KMS-11 (cell line): Measurements from ENCODE around the gene THAP8.

ENCODE experiments used
- H2AFZ ChIP-seq: fragments of 200-600 bp; sonication (generic); 2 replicates; pipeline ENCODE4 v1.6.1; 2016; ENCODE audit warnings: antibody characterized with exemption, mixed run types, low read depth
- H3K27ac ChIP-seq: fragments of 200-600 bp; sonication (generic); 2 replicates; pipeline ENCODE4 v1.6.1; 2016; ENCODE audit warnings: mild to moderate bottlenecking, mixed run types
- H3K27me3 ChIP-seq: fragments of 200-600 bp; sonication (generic); 2 replicates; pipeline ENCODE4 v1.6.1; 2017; ENCODE audit warnings: mild to moderate bottlenecking, low read depth, mixed run types, moderate library complexity; ENCODE audit not compliant: insufficient read depth
- H3K36me3 ChIP-seq: fragments of 200-600 bp; sonication (generic); 2 replicates; pipeline ENCODE4 v1.6.1; 2017; ENCODE audit warnings: mild to moderate bottlenecking, mixed run types; ENCODE audit not compliant: insufficient read depth
- H3K4me1 ChIP-seq: fragments of 200-600 bp; sonication (generic); 2 replicates; pipeline ENCODE4 v1.6.1; 2016; ENCODE audit warnings: mild to moderate bottlenecking, low read depth, mixed run types; ENCODE audit not compliant: poor library complexity, severe bottlenecking
- H3K4me2 ChIP-seq: fragments of 200-600 bp; sonication (generic); 2 replicates; pipeline ENCODE4 v1.7.0; 2016; ENCODE audit warnings: mild to moderate bottlenecking, mixed run types
- H3K4me3 ChIP-seq: fragments of 200-600 bp; sonication (generic); IDR thresholded peaks from 2 replicates; pipeline ENCODE4 v1.6.1; 2017; ENCODE audit warnings: low read depth, low read length, mixed read lengths; ENCODE audit not compliant: insufficient read depth
- H3K79me2 ChIP-seq: fragments of 200-600 bp; sonication (generic); 2 replicates; pipeline ENCODE4 v1.6.1; 2016; ENCODE audit warnings: low read depth, mixed run types; ENCODE audit not compliant: insufficient read depth
- H3K9ac ChIP-seq: fragments of 200-600 bp; sonication (generic); 2 replicates; pipeline ENCODE4 v1.6.1; 2016; ENCODE audit warnings: mild to moderate bottlenecking, mixed run types
- H4K20me1 ChIP-seq: fragments of 200-600 bp; sonication (generic); 2 replicates; pipeline ENCODE4 v1.6.1; 2016; ENCODE audit warnings: mild to moderate bottlenecking, mixed run types; ENCODE audit not compliant: insufficient read depth
- TF ChIP-seq, protein P1 (sequence below): fragments of 200-600 bp; sonication (generic); conservative IDR thresholded peaks from 2 replicates; pipeline ENCODE4 v1.6.1; 2017; ENCODE audit warnings: low read depth, mild to moderate bottlenecking, antibody characterized with exemption, low read length, moderate library complexity, mixed read lengths

The THAP8 gene

GRCh38 chr19:35996777-35997176, 57.3 kb downstream of the THAP8 start:
- H3K9ac ChIP-seq, result no peak overlapping the region
- H3K4me1 ChIP-seq, result peaks cover 8% of the 10 kb centered on the region
- no peaks in the 10 kb centered on the region for H4K20me1 ChIP-seq
- H3K4me2 ChIP-seq, result peak overlapping the region; percentile 85; the same call in 1 of the 2 replicates
- peaks cover 19% of the 10 kb centered on the region for H3K79me2 ChIP-seq
- no peak overlapping the region for H3K27ac ChIP-seq
- TF ChIP-seq, protein P1, sequence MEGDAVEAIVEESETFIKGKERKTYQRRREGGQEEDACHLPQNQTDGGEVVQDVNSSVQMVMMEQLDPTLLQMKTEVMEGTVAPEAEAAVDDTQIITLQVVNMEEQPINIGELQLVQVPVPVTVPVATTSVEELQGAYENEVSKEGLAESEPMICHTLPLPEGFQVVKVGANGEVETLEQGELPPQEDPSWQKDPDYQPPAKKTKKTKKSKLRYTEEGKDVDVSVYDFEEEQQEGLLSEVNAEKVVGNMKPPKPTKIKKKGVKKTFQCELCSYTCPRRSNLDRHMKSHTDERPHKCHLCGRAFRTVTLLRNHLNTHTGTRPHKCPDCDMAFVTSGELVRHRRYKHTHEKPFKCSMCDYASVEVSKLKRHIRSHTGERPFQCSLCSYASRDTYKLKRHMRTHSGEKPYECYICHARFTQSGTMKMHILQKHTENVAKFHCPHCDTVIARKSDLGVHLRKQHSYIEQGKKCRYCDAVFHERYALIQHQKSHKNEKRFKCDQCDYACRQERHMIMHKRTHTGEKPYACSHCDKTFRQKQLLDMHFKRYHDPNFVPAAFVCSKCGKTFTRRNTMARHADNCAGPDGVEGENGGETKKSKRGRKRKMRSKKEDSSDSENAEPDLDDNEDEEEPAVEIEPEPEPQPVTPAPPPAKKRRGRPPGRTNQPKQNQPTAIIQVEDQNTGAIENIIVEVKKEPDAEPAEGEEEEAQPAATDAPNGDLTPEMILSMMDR, result no peak
- H3K4me3 ChIP-seq, result no peak overlapping the region
- H3K36me3 ChIP-seq, result no peaks in the 10 kb centered on the region
- no peak overlapping the region for H2AFZ ChIP-seq
- H3K27me3 ChIP-seq, result no peaks in the 10 kb centered on the region

DNA sequence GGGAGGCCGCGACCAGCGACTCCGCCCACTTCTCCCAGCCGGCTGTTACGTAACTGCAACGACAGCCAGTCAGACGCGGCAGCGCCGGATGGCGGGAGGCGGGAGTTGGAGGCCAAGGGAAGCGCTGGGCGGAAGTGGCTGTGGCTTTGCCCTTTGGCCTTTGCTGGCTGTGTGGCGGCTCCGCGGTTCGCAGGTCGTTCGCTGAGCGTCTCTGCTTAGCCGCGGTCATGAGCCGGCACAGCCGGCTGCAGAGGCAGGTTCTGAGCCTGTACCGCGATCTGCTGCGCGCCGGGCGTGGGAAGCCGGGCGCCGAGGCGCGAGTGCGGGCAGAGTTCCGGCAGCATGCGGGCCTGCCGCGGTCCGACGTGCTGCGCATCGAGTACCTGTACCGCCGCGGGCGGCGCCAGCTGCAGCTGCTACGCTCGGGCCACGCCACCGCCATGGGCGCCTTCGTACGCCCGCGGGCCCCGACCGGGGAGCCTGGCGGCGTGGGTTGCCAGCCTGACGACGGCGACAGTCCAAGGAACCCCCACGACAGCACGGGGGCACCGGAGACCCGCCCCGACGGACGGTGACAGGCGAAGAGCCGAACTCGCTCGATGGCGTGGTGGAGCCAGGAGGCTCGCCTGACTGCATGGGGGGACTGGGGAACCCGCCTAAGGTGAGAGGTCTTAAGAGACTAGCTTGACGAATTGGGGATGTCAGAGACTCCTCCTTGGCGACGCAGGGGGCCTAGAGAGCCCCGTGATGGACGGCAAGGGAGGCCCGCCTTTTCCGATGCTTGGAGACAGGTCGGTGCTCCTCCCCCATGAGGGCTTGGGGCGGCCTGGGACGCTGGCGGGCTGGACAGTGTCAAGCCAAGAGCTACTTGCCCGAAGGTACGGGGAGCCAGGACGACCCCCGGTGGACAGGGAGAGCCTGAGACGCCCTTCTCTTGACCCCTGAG, 58.8 kb downstream of the THAP8 start, which contains the start of gene SDHAF1:
Gene SDHAF1, plus strand, starts transcription at position 141 of the 946 bp plus-strand sequence. Its CDS starts 87 bp downstream, at position 228.
- Histone ChIP-seq H3K4me2 (peak within 1 kb of the TSS; percentile 85), H3K36me3 (no peaks in the 10 kb centered on the region), H2AFZ (peak within 1 kb of the TSS; percentile 86), H3K9ac (peak within 1 kb of the TSS; percentile 57), H3K27me3 (no peaks in the 10 kb centered on the region), H3K27ac (peak within 1 kb of the TSS; percentile 35), H3K79me2 (peaks cover 19% of the 10 kb centered on the region), H3K4me1 (peaks cover 8% of the 10 kb centered on the region), H4K20me1 (no peaks in the 10 kb centered on the region), H3K4me3 (no peak within 1 kb of the TSS)
- TF ChIP-seq, protein P1, result no peak

DNA sequence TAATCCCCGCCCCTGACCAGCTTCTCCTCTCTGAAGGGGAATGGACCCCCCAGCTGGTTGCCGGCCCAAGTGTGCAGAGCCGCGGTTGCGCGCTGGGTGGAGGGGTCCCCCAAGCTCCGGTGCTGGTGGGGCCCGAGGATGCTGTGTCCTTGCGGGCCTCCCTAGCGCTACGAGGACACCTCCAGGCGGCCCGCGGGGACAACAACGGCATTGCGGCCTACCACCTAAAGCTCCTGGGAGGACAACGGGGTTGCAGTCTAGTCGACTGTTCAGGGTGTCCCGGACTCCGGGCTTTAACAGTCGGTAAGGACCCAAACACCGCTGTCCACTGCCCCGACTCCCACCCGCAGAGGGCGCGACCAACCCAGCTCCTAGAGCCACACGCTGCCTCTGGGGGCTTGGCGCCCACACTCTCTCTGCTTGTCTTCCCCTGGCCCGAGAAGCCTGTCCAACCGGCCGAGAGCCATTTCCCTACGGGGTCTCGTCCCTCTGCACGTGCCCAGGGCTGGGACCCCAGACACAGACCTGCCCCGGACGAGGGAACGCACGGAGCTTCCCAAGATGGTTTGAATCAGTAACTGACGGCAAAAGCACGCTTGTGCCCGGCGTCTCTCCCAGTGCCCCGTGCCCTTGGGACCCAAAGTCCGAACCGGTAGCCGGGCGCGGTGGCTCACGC, 60.0 kb downstream of the THAP8 start:
- no peak overlapping the region for H3K9ac ChIP-seq
- no peak overlapping the region for H3K27ac ChIP-seq
- H3K27me3 ChIP-seq, result no peaks in the 10 kb centered on the region
- no peak overlapping the region for H3K4me2 ChIP-seq
- H4K20me1 ChIP-seq, result no peaks in the 10 kb centered on the region
- H3K79me2 ChIP-seq, result peaks cover 19% of the 10 kb centered on the region
- peaks cover 8% of the 10 kb centered on the region for H3K4me1 ChIP-seq
- H3K36me3 ChIP-seq, result no peaks in the 10 kb centered on the region
- TF ChIP-seq, protein P1, result no peak
- H2AFZ ChIP-seq, result no peak overlapping the region
- no peak overlapping the region for H3K4me3 ChIP-seq

DNA sequence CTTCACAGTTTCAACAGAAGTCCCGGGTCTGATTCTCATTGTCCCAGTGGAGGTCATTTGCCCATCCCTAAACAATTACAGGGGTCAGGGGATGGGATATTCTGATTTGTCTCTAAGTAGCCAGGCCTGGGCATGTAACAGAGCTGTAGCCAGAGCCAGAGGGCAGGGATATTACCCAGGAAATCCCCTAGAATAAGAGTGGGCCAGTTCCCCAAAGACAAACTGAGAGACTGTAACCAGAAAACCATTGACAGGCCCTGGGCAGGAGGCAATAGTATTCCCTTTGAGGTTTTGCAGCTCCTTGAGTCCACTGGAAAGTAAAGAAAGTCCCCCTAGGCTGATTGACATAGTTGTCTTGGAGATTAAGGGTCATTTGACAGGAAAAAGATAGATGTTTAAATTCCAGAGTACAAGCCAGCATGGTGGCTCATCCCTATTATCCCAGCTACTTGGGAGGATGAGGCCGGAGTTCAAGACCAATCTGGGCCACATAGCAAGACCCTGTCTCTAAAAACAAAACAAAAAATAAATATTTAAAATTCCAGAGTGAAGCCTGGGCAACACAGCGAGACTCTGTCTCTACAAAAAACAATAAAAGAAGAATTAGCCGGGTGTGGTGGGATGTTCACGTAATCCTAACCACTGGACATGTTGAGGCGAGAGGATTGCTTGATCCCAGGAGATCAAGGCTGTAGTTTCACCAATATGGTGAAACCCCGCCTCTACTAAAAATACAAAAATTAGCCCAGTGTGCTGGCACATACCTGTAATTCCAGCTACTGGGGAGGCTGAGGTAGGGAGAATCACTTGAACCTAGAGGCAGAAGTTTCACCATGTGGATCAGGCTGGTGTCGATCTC, 60.9 kb downstream of the THAP8 start:
- no peak overlapping the region for H3K4me3 ChIP-seq
- no peaks in the 10 kb centered on the region for H3K36me3 ChIP-seq
- H3K79me2 ChIP-seq, result peaks cover 19% of the 10 kb centered on the region
- no peak overlapping the region for H2AFZ ChIP-seq
- TF ChIP-seq, protein P1, result no peak
- no peaks in the 10 kb centered on the region for H4K20me1 ChIP-seq
- no peak overlapping the region for H3K4me2 ChIP-seq
- peaks cover 8% of the 10 kb centered on the region for H3K4me1 ChIP-seq
- no peak overlapping the region for H3K27ac ChIP-seq
- no peak overlapping the region for H3K9ac ChIP-seq
- no peaks in the 10 kb centered on the region; the same call in 1 of the 2 replicates for H3K27me3 ChIP-seq
